Neural cell (in vitro differentiated cells): ENCODE data around the gene METTL8.

Experiments
- CTCF ChIP-seq: fragments of 450-650 bp; IDR thresholded peaks from 2 replicates; pipeline ENCODE4 v1.5.1; 2014; ENCODE audit warnings: antibody characterized with exemption, mild to moderate bottlenecking, moderate library complexity; ENCODE audit not compliant: poor library complexity, severe bottlenecking
- EZH2 ChIP-seq: fragments of 200-600, 300-800 bp; shearing (Covaris generic), sonication (generic); IDR thresholded peaks from 2 replicates; pipeline ENCODE4 v1.6.1; 2014; ENCODE audit warnings: antibody characterized with exemption, low read length, borderline replicate concordance, mild to moderate bottlenecking; ENCODE audit not compliant: insufficient read depth, poor library complexity, severe bottlenecking

- TF ChIP-seq CTCF: no peak
- TF ChIP-seq EZH2: no peak
These were observed 87.6 kb downstream of the METTL8 start for GRCh38 chr2:171345971-171346722.
